ENCODE data around the gene STUM.

GRCh38 chr1:226572325-226572726, 23.8 kb downstream of the STUM start:
- TF ChIP-seq SP1 (IDR thresholded peaks at IDR 0.05) = no peak
- TF ChIP-seq ELF4 (IDR thresholded peaks at IDR 0.05) = no peak
- no peak for TF ChIP-seq PKNOX1 (IDR thresholded peaks at IDR 0.05)
- no peak for TF ChIP-seq ZNF384 (IDR thresholded peaks at IDR 0.05)
- TF ChIP-seq HDGF (IDR thresholded peaks at IDR 0.05; ENCODE audit: borderline replicate concordance) = no peak
- no peak for TF ChIP-seq FOXM1 (IDR thresholded peaks at IDR 0.05; ENCODE audit: borderline replicate concordance)
- TF ChIP-seq ARNT (IDR thresholded peaks at IDR 0.05) = no peak
- TF ChIP-seq SUZ12 (IDR thresholded peaks at IDR 0.05) = no peak
- no peak for TF ChIP-seq TARDBP (IDR thresholded peaks at IDR 0.05)
- no peak for TF ChIP-seq L3MBTL2 (conservative IDR thresholded peaks at IDR 0.05)
- no peak for TF ChIP-seq FOXA1 (IDR thresholded peaks at IDR 0.05)
- no peak for TF ChIP-seq FOXK2 (IDR thresholded peaks at IDR 0.05)
- no peak for TF ChIP-seq BHLHE40 (IDR thresholded peaks at IDR 0.05; ENCODE audit: borderline replicate concordance)

All from HEK293T (cell line).